MM.1S (cell line): ENCODE measurements around the gene OVCH2.

Experiments used
- EZH2phosphoT487 ChIP-seq: fragments of 300-600 bp; sonication (generic); IDR thresholded peaks from 2 replicates; pipeline ENCODE4 v1.6.1; 2018; ENCODE audit warnings: antibody characterized with exemption, low read length
- TF ChIP-seq, protein P1 (sequence below): fragments of 300-600 bp; sonication (generic); IDR thresholded peaks from 2 replicates; pipeline ENCODE4 v1.5.1; 2016; ENCODE audit warnings: antibody characterized with exemption, low read length, mixed read lengths

DNA sequence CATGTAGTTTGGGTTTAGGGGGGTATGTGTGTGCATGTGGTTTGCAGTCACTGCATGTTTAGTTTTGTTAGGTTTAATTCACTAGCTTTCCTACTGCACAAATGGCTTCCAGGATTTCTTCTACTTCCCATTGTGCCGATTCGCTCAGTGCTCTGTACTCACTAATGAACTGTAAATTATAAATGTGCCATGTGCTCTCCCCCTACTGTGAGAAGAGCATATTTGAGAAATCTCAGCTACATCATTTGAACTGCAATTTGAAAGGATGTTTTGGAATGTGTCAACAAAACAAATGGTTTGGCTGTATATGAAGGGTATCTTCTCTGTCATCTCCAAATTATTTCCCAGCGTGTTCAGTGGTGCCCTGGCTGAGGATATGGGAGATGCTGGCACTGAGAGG lies 61.1 kb downstream of the OVCH2 start:
- TF ChIP-seq, protein P1, sequence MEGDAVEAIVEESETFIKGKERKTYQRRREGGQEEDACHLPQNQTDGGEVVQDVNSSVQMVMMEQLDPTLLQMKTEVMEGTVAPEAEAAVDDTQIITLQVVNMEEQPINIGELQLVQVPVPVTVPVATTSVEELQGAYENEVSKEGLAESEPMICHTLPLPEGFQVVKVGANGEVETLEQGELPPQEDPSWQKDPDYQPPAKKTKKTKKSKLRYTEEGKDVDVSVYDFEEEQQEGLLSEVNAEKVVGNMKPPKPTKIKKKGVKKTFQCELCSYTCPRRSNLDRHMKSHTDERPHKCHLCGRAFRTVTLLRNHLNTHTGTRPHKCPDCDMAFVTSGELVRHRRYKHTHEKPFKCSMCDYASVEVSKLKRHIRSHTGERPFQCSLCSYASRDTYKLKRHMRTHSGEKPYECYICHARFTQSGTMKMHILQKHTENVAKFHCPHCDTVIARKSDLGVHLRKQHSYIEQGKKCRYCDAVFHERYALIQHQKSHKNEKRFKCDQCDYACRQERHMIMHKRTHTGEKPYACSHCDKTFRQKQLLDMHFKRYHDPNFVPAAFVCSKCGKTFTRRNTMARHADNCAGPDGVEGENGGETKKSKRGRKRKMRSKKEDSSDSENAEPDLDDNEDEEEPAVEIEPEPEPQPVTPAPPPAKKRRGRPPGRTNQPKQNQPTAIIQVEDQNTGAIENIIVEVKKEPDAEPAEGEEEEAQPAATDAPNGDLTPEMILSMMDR: no peak
- TF ChIP-seq EZH2phosphoT487: no peak
